Mammary epithelial cell (primary cell): Measurements from ENCODE around the gene IFNL2.

Experiments
- CTCF ChIP-seq, 2 donors: IDR thresholded peaks in 1 of 2; conservative IDR thresholded peaks in 1 of 2; 2 replicates each; pipeline ENCODE4 v1.5.1; 2011 to 2012; ENCODE audit warnings: inconsistent platforms in 2 of 2, low read length in 2 of 2, mild to moderate bottlenecking in 2 of 2, control low read depth in 1 of 2, low read depth in 1 of 2; ENCODE audit not compliant: insufficient read depth in 1 of 2; ENCODE audit errors: extremely low read depth in 1 of 2
- EZH2 ChIP-seq: IDR thresholded peaks from 2 replicates; pipeline ENCODE4 v1.6.1; 2012; ENCODE audit warnings: low read length, inconsistent platforms, borderline replicate concordance

- no peak for TF ChIP-seq CTCF (conservative IDR thresholded peaks at IDR 0.05 in 1 of 2, IDR thresholded peaks at IDR 0.05 in 1 of 2; ENCODE audit: extremely low read depth in 1 of 2, insufficient read depth in 1 of 2, low read depth in 1 of 2, low read length in 2 of 2)
- no peak for TF ChIP-seq EZH2
Measured at GRCh38 chr19:39304701-39305571, 36.7 kb downstream of the IFNL2 start.
